Measurements from ENCODE around the gene FGD3.

DNA sequence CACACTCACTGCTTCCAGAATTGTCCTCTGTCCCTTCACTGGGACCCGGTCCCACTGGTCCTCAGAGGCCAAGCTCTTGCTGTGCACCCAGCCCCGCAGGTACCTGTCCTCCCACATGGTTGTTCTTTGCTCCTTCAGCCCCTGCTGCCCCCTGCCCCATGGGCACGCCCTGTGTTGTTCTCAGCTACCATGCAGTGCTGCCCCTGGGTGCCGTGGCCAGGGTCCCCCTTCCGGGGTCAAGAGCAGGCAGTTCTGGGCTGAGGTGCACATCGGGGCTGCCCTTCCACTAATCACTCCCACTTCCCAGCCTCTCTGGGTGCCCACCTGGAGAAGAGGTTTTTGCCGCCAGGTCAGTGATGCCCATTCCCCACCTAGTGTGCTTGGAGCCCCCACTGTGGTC is 79.3 kb downstream of the FGD3 start:
- no peak for TF ChIP-seq GATA3 (IDR thresholded peaks at IDR 0.05; ENCODE audit: low read depth, low read length)
- no peak for TF ChIP-seq GATA2 (IDR thresholded peaks at IDR 0.05; ENCODE audit: low read depth, low read length)
